K562 (cell line): ENCODE data around the gene ASCC3. TPM values are rescaled to one million over a fixed set of nuclear protein-coding genes. Genes with fewer than 3 reads are reported as not detected.

Experiments used
- ARID1B ChIP-seq: fragments of 450-650 bp; IDR thresholded peaks from 2 replicates; pipeline ENCODE4 v1.6.1; 2016; ENCODE audit warnings: antibody characterized with exemption, mild to moderate bottlenecking, inconsistent platforms
- BDP1 ChIP-seq: IDR thresholded peaks from 3 replicates; pipeline ENCODE4 v1.6.1; 2011; ENCODE audit not compliant: insufficient read length, insufficient read depth
- BHLHE40 ChIP-seq: IDR thresholded peaks from 2 replicates; pipeline ENCODE4 v1.6.1; 2011; ENCODE audit warnings: low read length, improper control_type of control experiment
- C11orf30 ChIP-seq: fragments of 450-650 bp; IDR thresholded peaks from 2 replicates; pipeline ENCODE4 v1.6.1; 2016; ENCODE audit warnings: low read depth, mild to moderate bottlenecking
- CLOCK ChIP-seq: fragments of 250-450 bp; sonication (Bioruptor Pico); IDR thresholded peaks from 2 replicates; pipeline ENCODE4 v1.4.0; 2020; ENCODE audit warnings: mild to moderate bottlenecking, moderate library complexity, borderline replicate concordance
- CREB3L1 ChIP-seq: fragments of 450-650 bp; IDR thresholded peaks from 2 replicates; pipeline ENCODE4 v1.6.1; 2014; ENCODE audit warnings: low read depth, mild to moderate bottlenecking, moderate library complexity, borderline replicate concordance
- DACH1 ChIP-seq: fragments of 450-650 bp; IDR thresholded peaks from 2 replicates; pipeline ENCODE4 v1.6.1; 2018; ENCODE audit not compliant: partially characterized antibody
- MCM2 ChIP-seq: fragments of 450-650 bp; IDR thresholded peaks from 2 replicates; pipeline ENCODE4 v1.6.1; 2017; ENCODE audit warnings: low read depth, mild to moderate bottlenecking
- POLR2A ChIP-seq: fragments of 450-650 bp; conservative IDR thresholded peaks from 2 replicates; pipeline ENCODE4 v1.6.1; 2016
- RBM22 ChIP-seq: fragments of 200-400 bp; formaldehyde crosslinking; IDR thresholded peaks from 2 replicates; pipeline ENCODE4 v1.6.1; 2018; ENCODE audit warnings: low read length, low read depth; ENCODE audit not compliant: poor library complexity, severe bottlenecking
- RCOR1 ChIP-seq, 2 experiments: IDR thresholded peaks; 2 replicates each; pipeline ENCODE4 v1.6.1; 2012; ENCODE audit warnings: low read depth in 2 of 2, low read length in 2 of 2, borderline replicate concordance in 1 of 2, improper control_type of control experiment in 1 of 2
- SIX5 ChIP-seq, 2 experiments: IDR thresholded peaks; 2 replicates each; pipeline ENCODE4 v1.6.1; 2011; ENCODE audit warnings: low read length in 2 of 2, borderline replicate concordance in 1 of 2, low read depth in 1 of 2, mild to moderate bottlenecking in 1 of 2, moderate library complexity in 1 of 2; ENCODE audit not compliant: insufficient read depth in 1 of 2
- SMARCB1 ChIP-seq: IDR thresholded peaks from 2 replicates; pipeline ENCODE4 v1.6.1; 2011; ENCODE audit warnings: improper control_type of control experiment, low read depth; ENCODE audit not compliant: insufficient read length
- SRF ChIP-seq, 2 experiments: fragments of 250-450, 450-650 bp in 1 of 2; sonication (Bioruptor Pico) in 1 of 2; sonication (generic) in 1 of 2; formaldehyde crosslinking; IDR thresholded peaks; 2 replicates each; pipeline versions ENCODE4 v1.5.0 to v1.5.1; 2020 to 2022; ENCODE audit warnings: mild to moderate bottlenecking in 1 of 2, missing genetic modification reagents in 1 of 2
- TAF1 ChIP-seq: IDR thresholded peaks from 2 replicates; pipeline ENCODE4 v1.6.1; 2011; ENCODE audit warnings: mild to moderate bottlenecking, low read length, moderate library complexity; ENCODE audit not compliant: insufficient read depth, control insufficient read depth, severe bottlenecking; ENCODE audit errors: extremely low read depth
- WHSC1 ChIP-seq: IDR thresholded peaks from one replicate; pipeline ENCODE4 v1.6.1; 2012; ENCODE audit warnings: low read length, control low read depth, inconsistent platforms
- XRCC3 ChIP-seq: fragments of 450-650 bp; IDR thresholded peaks from 2 replicates; pipeline ENCODE4 v1.6.1; 2017; ENCODE audit warnings: mild to moderate bottlenecking, moderate library complexity
- ZNF280B ChIP-seq: fragments of 250-450 bp; sonication (Bioruptor Pico); IDR thresholded peaks from 2 replicates; pipeline ENCODE4 v1.5.1; 2021; ENCODE audit warnings: mild to moderate bottlenecking
- polyA plus RNA-seq, 8 experiments: library from polyadenylated mRNA; depleted of rRNA in 4 of 8; stranded (reverse) in 5 of 8; unstranded in 3 of 8; fragments of >200 nt; fragmentation: Nextera tagmentation in 2 of 8; fragmentation: Illumina TruSeq in 1 of 8; extraction: Ambion mirVana in 2 of 8; extraction: Trizol in 1 of 8; gene quantifications; 2 replicates each; pipeline versions ENCODE4 v1.2.1 to v1.2.3, GENCODE V29; 2011 to 2014; ENCODE audit warnings: inconsistent platforms in 1 of 8, missing spikeins in 1 of 8
- total RNA-seq, 7 experiments: library from RNA; depleted of rRNA in 6 of 7; stranded (reverse); fragments of >200 nt in 6 of 7; fragmentation: Illumina TruSeq in 2 of 7; extraction: Trizol in 2 of 7; gene quantifications; 2 replicates each; pipeline versions ENCODE4 v1.2.1 to v1.2.3, GENCODE V29; 2011 to 2021; ENCODE audit warnings: low replicate concordance in 1 of 7
- TF ChIP-seq, protein P1 (sequence below), 3 experiments: fragments of 200-800 bp in 1 of 3; sonication (Bioruptor generic) in 1 of 3; sonication (generic) in 1 of 3; formaldehyde crosslinking in 1 of 3; IDR thresholded peaks; 2 replicates each; pipeline versions ENCODE4 v1.6.1 to v1.8.0; 2016 to 2022; ENCODE audit warnings: mild to moderate bottlenecking in 2 of 3, missing compliant biosample characterization in 2 of 3, missing genetic modification characterization in 2 of 3, missing genetic modification reagents in 1 of 3
- TF ChIP-seq, protein P2 (sequence below): fragments of 450-650 bp; IDR thresholded peaks from 2 replicates; pipeline ENCODE4 v1.6.1; 2016; ENCODE audit warnings: low read depth, mild to moderate bottlenecking, moderate library complexity
- TF ChIP-seq, protein P3 (sequence below): fragments of 450-650 bp; formaldehyde crosslinking; IDR thresholded peaks from 2 replicates; pipeline ENCODE4 v1.4.0; 2022; ENCODE audit warnings: mild to moderate bottlenecking, moderate library complexity

Gene ASCC3
- total and polyA plus RNA-seq, 9 of the 15 experiments (the other 6 are each of a cell fraction or from before 2014, with no cell fraction given): 16.1 to 56.1 (median 33.9) TPM

- TF ChIP-seq C11orf30 (no peak), CREB3L1 (no peak), BDP1 (no peak), SIX5 (IDR thresholded peaks at IDR 0.05; ENCODE audit: borderline replicate concordance in 1 of 2, insufficient read depth in 1 of 2, low read depth in 1 of 2, low read length in 2 of 2) (no peak), RBM22 (no peak), TAF1 (no peak), WHSC1 (no peak), SRF (CRISPR knock-in tag; IDR thresholded peaks at IDR 0.05) (no peak), CLOCK (CRISPR knock-in tag) (no peak), MCM2 (no peak), ZNF280B (CRISPR knock-in tag) (no peak), POLR2A (no peak), ARID1B (peak; percentile 62), BHLHE40 (no peak), RCOR1 (IDR thresholded peaks at IDR 0.05; ENCODE audit: borderline replicate concordance in 1 of 2, low read depth in 2 of 2, low read length in 2 of 2) (no peak), SMARCB1 (no peak), XRCC3 (no peak), DACH1 (no peak)
- TF ChIP-seq, protein P1, sequence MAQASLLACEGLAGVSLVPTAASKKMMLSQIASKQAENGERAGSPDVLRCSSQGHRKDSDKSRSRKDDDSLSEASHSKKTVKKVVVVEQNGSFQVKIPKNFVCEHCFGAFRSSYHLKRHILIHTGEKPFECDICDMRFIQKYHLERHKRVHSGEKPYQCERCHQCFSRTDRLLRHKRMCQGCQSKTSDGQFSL (CRISPR knock-in tag; IDR thresholded peaks at IDR 0.05): no peak
- TF ChIP-seq, protein P1 (tag; IDR thresholded peaks at IDR 0.05): no peak
- TF ChIP-seq, protein P2, sequence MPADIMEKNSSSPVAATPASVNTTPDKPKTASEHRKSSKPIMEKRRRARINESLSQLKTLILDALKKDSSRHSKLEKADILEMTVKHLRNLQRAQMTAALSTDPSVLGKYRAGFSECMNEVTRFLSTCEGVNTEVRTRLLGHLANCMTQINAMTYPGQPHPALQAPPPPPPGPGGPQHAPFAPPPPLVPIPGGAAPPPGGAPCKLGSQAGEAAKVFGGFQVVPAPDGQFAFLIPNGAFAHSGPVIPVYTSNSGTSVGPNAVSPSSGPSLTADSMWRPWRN: no peak
- TF ChIP-seq, protein P3, sequence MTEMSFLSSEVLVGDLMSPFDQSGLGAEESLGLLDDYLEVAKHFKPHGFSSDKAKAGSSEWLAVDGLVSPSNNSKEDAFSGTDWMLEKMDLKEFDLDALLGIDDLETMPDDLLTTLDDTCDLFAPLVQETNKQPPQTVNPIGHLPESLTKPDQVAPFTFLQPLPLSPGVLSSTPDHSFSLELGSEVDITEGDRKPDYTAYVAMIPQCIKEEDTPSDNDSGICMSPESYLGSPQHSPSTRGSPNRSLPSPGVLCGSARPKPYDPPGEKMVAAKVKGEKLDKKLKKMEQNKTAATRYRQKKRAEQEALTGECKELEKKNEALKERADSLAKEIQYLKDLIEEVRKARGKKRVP: no peak
Observed at GRCh38 chr6:100810015-100810414, 71.1 kb downstream of the ASCC3 start (continued).
